ENCODE measurements around the gene RANGRF.
A peak's percentile ranks its signal among the peaks of the same experiment; 100 is the strongest.
"Not testable (repeated sequence)": the region's sequence is repeated elsewhere in the genome, so short reads cannot be mapped to it uniquely, and the experiment has no call there.

The RANGRF gene

GRCh38 chr17:8288336-8289102, at the start of gene RANGRF:
TSS of gene RANGRF (plus strand) at chr17:8288670. CDS start at chr17:8288789, 119 bp downstream.
- peak; percentile 79 for DNase-seq

- DNase-seq = no peak
These were observed 44.6 kb upstream of the RANGRF start for GRCh38 chr17:8243827-8244226.

- DNase-seq = no peak
These were observed 43.7 kb upstream of the RANGRF start for GRCh38 chr17:8244768-8245167.

- peak; percentile 78 for DNase-seq
These were observed 39.5 kb upstream of the RANGRF start, which contains the start of gene PFAS for GRCh38 chr17:8248751-8249607. TSS of gene PFAS (plus strand) at chr17:8249289. CDS start at chr17:8253938, 4,649 bp downstream.

GRCh38 chr17:8249621-8250500, 38.6 kb upstream of the RANGRF start:
- DNase-seq = no peak

GRCh38 chr17:8251411-8251810, 37.1 kb upstream of the RANGRF start:
- DNase-seq = not testable (repeated sequence)

GRCh38 chr17:8253801-8254200, 34.7 kb upstream of the RANGRF start:
- no peak for DNase-seq

GRCh38 chr17:8254881-8255280, 33.6 kb upstream of the RANGRF start:
- DNase-seq = no peak

GRCh38 chr17:8255499-8255898, 33.0 kb upstream of the RANGRF start:
- no peak for DNase-seq

GRCh38 chr17:8256291-8256690, 32.2 kb upstream of the RANGRF start:
- no peak for DNase-seq

GRCh38 chr17:8256691-8257090, 31.8 kb upstream of the RANGRF start:
- DNase-seq = no peak

GRCh38 chr17:8257801-8258200, 30.7 kb upstream of the RANGRF start:
- DNase-seq = no peak

GRCh38 chr17:8264320-8264719, 24.1 kb upstream of the RANGRF start:
- DNase-seq = no peak

GRCh38 chr17:8264836-8265542, 23.5 kb upstream of the RANGRF start:
- DNase-seq = no peak

GRCh38 chr17:8266648-8267479, 21.6 kb upstream of the RANGRF start:
- no peak for DNase-seq

- no peak for DNase-seq
These were observed 20.9 kb upstream of the RANGRF start for GRCh38 chr17:8267480-8268147.

- no peak for DNase-seq
These were observed 19.7 kb upstream of the RANGRF start for GRCh38 chr17:8268550-8269298.

GRCh38 chr17:8272421-8272820, 16.0 kb upstream of the RANGRF start:
- no peak for DNase-seq

GRCh38 chr17:8273884-8274444, 14.5 kb upstream of the RANGRF start:
- DNase-seq = no peak

GRCh38 chr17:8274816-8275215, 13.7 kb upstream of the RANGRF start:
- no peak for DNase-seq

All from NCI-H446 treated with DMSO at 0.1 percent for 48 hours (cell line).